PC-3 (cell line): Measurements from ENCODE around the gene RAB26.
"Not testable (repeated sequence)": the region's sequence is repeated elsewhere in the genome, so short reads cannot be mapped to it uniquely, and the experiment has no call there.

Experiments used
- EZH2 ChIP-seq: fragments of 300-600 bp; sonication (generic); IDR thresholded peaks from one replicate; pipeline ENCODE4 v1.6.1; 2017; ENCODE audit warnings: antibody characterized with exemption, mild to moderate bottlenecking, low read length; ENCODE audit not compliant: unreplicated experiment
- EZH2phosphoT487 ChIP-seq: fragments of 300-600 bp; sonication (generic); IDR thresholded peaks from 2 replicates; pipeline ENCODE4 v1.6.1; 2018; ENCODE audit warnings: mild to moderate bottlenecking, antibody characterized with exemption, low read length, borderline replicate concordance
- TF ChIP-seq, protein P1 (sequence below): fragments of 300-600 bp; sonication (generic); conservative IDR thresholded peaks from 2 replicates; pipeline ENCODE4 v1.5.1; 2017; ENCODE audit warnings: antibody characterized with exemption, low read depth, mild to moderate bottlenecking, low read length

GRCh38 chr16:2116428-2116827 lies 32.0 kb upstream of the RAB26 start:
- TF ChIP-seq, protein P1, sequence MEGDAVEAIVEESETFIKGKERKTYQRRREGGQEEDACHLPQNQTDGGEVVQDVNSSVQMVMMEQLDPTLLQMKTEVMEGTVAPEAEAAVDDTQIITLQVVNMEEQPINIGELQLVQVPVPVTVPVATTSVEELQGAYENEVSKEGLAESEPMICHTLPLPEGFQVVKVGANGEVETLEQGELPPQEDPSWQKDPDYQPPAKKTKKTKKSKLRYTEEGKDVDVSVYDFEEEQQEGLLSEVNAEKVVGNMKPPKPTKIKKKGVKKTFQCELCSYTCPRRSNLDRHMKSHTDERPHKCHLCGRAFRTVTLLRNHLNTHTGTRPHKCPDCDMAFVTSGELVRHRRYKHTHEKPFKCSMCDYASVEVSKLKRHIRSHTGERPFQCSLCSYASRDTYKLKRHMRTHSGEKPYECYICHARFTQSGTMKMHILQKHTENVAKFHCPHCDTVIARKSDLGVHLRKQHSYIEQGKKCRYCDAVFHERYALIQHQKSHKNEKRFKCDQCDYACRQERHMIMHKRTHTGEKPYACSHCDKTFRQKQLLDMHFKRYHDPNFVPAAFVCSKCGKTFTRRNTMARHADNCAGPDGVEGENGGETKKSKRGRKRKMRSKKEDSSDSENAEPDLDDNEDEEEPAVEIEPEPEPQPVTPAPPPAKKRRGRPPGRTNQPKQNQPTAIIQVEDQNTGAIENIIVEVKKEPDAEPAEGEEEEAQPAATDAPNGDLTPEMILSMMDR = not testable (repeated sequence)
- TF ChIP-seq EZH2phosphoT487, EZH2: not testable (repeated sequence)
